SK-N-SH (cell line): ENCODE results near the gene MST1. TPM values are rescaled to one million over a fixed set of nuclear protein-coding genes. Genes with fewer than 3 reads are reported as not detected.

Source experiments
- CTCF ChIA-PET: fragments of 300-600, 350-600 bp; formaldehyde crosslinking; extraction: SDS; loops from one replicate; lab custom pipeline; 2021; lab: Yijun Ruan, JAX
- POLR2A ChIA-PET: fragments of 350-600 bp; sonication (Branson Sonifier 250); formaldehyde crosslinking; extraction: SDS; loops from one replicate; lab custom pipeline; 2020; ENCODE audit warnings: antibody characterized with exemption, inconsistent platforms; lab: Yijun Ruan, JAX
- DNase-seq: peaks from one replicate; pipeline ENCODE4 v3.0.0; 2012
- H2AFZ ChIP-seq: fragments of 200-600 bp; sonication (generic); 2 replicates; pipeline ENCODE4 v1.8.1; 2016; ENCODE audit warnings: antibody characterized with exemption, mild to moderate bottlenecking, low read depth
- H3F3A ChIP-seq: fragments of 200-600 bp; sonication (generic); replicated peaks from 2 replicates; pipeline ENCODE3; 2016; ENCODE audit warnings: antibody characterized with exemption, mild to moderate bottlenecking; ENCODE audit not compliant: insufficient read depth
- H3K27ac ChIP-seq, 2 experiments: fragments of 200-500 bp in 1 of 2; fragments of 200-600 bp in 1 of 2; sonication (Bioruptor generic) in 1 of 2; sonication (generic), shearing (Covaris generic) in 1 of 2; 2 replicates each; pipeline versions ENCODE4 v1.5.1 to v1.6.1; 2014 to 2016; ENCODE audit warnings: low read depth in 2 of 2, inconsistent platforms in 1 of 2, low read length in 1 of 2, mild to moderate bottlenecking in 1 of 2, mixed read lengths in 1 of 2
- H3K27me3 ChIP-seq: fragments of 200-600 bp; sonication (generic), shearing (Covaris generic); 2 replicates; pipeline ENCODE4 v1.6.1; 2016; ENCODE audit warnings: mixed run types; ENCODE audit not compliant: insufficient read depth
- H3K36me3 ChIP-seq, 2 experiments: fragments of 200-500 bp in 1 of 2; fragments of 200-600 bp in 1 of 2; sonication (Bioruptor generic) in 1 of 2; sonication (generic) in 1 of 2; replicated peaks in 1 of 2; 2 replicates each; pipeline versions ENCODE3 to v1.5.1; 2014 to 2016; ENCODE audit warnings: low read length in 1 of 2, mild to moderate bottlenecking in 1 of 2; ENCODE audit not compliant: insufficient read depth in 2 of 2, control insufficient read depth in 1 of 2
- H3K4me1 ChIP-seq, 2 experiments: fragments of 200-500 bp in 1 of 2; fragments of 200-600 bp in 1 of 2; sonication (Bioruptor generic) in 1 of 2; sonication (generic), shearing (Covaris generic) in 1 of 2; 2 replicates each; pipeline versions ENCODE4 v1.5.1 to v1.6.1; 2014 to 2016; ENCODE audit warnings: low read depth in 1 of 2, low read length in 1 of 2, mixed run types in 1 of 2; ENCODE audit not compliant: insufficient read depth in 2 of 2, control insufficient read depth in 1 of 2
- H3K4me2 ChIP-seq: fragments of 200-600 bp; sonication (generic), shearing (Covaris generic); 2 replicates; pipeline ENCODE4 v1.6.1; 2017; ENCODE audit warnings: mixed run types
- H3K4me3 ChIP-seq, 2 experiments: fragments of 200-500 bp in 1 of 2; fragments of 200-600 bp in 1 of 2; sonication (Bioruptor generic) in 1 of 2; sonication (generic), shearing (Covaris generic) in 1 of 2; 2 replicates each; pipeline versions ENCODE4 v1.5.1 to v1.8.1; 2014 to 2016; ENCODE audit warnings: low read depth in 2 of 2, inconsistent platforms in 1 of 2, low read length in 1 of 2, mild to moderate bottlenecking in 1 of 2, mixed read lengths in 1 of 2, moderate library complexity in 1 of 2
- H3K79me2 ChIP-seq: fragments of 200-600 bp; sonication (generic); 2 replicates; pipeline ENCODE4 v1.8.1; 2017; ENCODE audit warnings: mild to moderate bottlenecking; ENCODE audit not compliant: insufficient read depth
- H3K9ac ChIP-seq: fragments of 200-600 bp; sonication (generic); 2 replicates; pipeline ENCODE4 v1.6.1; 2017; ENCODE audit warnings: mixed run types
- H3K9me2 ChIP-seq: fragments of 200-600 bp; sonication (generic); 2 replicates; pipeline ENCODE4 v1.6.1; 2017; ENCODE audit warnings: mixed run types
- H3K9me3 ChIP-seq: fragments of 200-600 bp; sonication (generic); 2 replicates; pipeline ENCODE4 v1.6.1; 2017; ENCODE audit warnings: mixed run types, mild to moderate bottlenecking, moderate library complexity
- H4K20me1 ChIP-seq: fragments of 200-600 bp; sonication (generic); 2 replicates; pipeline ENCODE4 v1.6.1; 2017; ENCODE audit warnings: mild to moderate bottlenecking, mixed run types; ENCODE audit not compliant: insufficient read depth
- CHD2 ChIP-seq: fragments of 150-350 bp; IDR thresholded peaks from 2 replicates; pipeline ENCODE4 v1.6.1; 2018; ENCODE audit warnings: low read length; ENCODE audit not compliant: partially characterized antibody
- NFIC ChIP-seq: IDR thresholded peaks from 2 replicates; pipeline ENCODE4 v1.4.0; 2012; ENCODE audit warnings: borderline replicate concordance
- POLR2AphosphoS5 ChIP-seq: IDR thresholded peaks from 2 replicates; pipeline ENCODE4 v1.6.1; 2012; ENCODE audit warnings: low read depth, low read length
- RAD21 ChIP-seq: IDR thresholded peaks from 2 replicates; pipeline ENCODE4 v1.6.1; 2012; ENCODE audit warnings: mild to moderate bottlenecking, low read length
- RXRA ChIP-seq: IDR thresholded peaks from 2 replicates; pipeline ENCODE4 v1.4.0; 2012; ENCODE audit warnings: low read depth, mild to moderate bottlenecking, borderline replicate concordance
- TCF12 ChIP-seq: IDR thresholded peaks from 2 replicates; pipeline ENCODE4 v1.4.0; 2012
- WGBS: methylation state at CpG from one replicate; pipeline ENCODE4 v1.1.6; 2017; ENCODE audit warnings: low lambda C conversion rate; 5-methylcytosine and 5-hydroxymethylcytosine counted together
- polyA plus RNA-seq, 3 experiments: library from polyadenylated mRNA; depleted of rRNA; stranded (reverse); fragments of >200 nt; gene quantifications; 2 replicates each; pipeline ENCODE4 v1.2.3, GENCODE V29; 2012
- TF ChIP-seq, protein P1 (sequence below): IDR thresholded peaks from 2 replicates; pipeline ENCODE4 v1.6.1; 2012; ENCODE audit warnings: mild to moderate bottlenecking, low read depth, low read length, moderate library complexity
- TF ChIP-seq, protein P2 (sequence below): IDR thresholded peaks from 2 replicates; pipeline ENCODE4 v1.4.0; 2012; ENCODE audit warnings: low read depth
- TF ChIP-seq, protein P3 (sequence below): fragments of 150-350 bp; IDR thresholded peaks from 2 replicates; pipeline ENCODE4 v1.6.1; 2016; ENCODE audit warnings: mild to moderate bottlenecking, low read depth, low read length
- TF ChIP-seq, protein P4 (sequence below): fragments of 150-350 bp; IDR thresholded peaks from 2 replicates; pipeline ENCODE4 v1.6.1; 2017; ENCODE audit warnings: antibody characterized with exemption, low read length, low read depth, borderline replicate concordance
- TF ChIP-seq, protein P5 (sequence below): IDR thresholded peaks from 2 replicates; pipeline ENCODE4 v1.4.0; 2012; ENCODE audit warnings: low read depth, borderline replicate concordance

MST1 gene
- polyA plus RNA-seq, 1 of the 3 experiments (the other 2 are of a cell fraction): 35.1 TPM

DNA sequence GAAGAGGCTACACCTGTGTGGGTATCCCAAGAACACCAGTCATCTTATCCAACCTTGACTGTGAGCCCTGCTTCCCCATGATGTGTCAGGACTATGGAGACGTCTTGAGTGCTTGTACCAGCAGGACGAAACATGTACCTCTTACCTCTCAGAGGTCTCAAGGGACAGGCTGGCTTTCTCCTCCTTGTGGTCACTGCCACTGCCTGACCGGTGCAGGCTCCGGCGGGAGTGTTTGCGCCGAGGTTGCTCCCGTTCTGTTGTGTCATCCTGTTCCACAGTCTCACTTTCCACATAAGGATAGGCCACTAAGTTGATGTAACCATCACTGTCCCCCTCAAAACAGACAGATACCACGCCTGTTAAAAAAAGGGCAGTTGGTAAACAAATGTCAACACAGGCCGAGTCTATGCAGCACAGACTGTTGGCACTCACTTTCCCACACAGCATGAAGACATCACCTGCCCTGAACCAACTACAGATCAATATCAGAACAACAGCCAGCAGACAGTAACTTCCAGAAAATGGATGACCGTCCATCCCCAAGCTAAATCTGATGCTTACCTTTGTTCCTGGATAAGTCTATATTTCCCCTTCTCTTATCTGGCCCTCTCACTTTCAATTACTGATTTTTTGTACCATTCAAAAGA lies 48.9 kb upstream of the MST1 start (continued):
- TF ChIP-seq, protein P1, sequence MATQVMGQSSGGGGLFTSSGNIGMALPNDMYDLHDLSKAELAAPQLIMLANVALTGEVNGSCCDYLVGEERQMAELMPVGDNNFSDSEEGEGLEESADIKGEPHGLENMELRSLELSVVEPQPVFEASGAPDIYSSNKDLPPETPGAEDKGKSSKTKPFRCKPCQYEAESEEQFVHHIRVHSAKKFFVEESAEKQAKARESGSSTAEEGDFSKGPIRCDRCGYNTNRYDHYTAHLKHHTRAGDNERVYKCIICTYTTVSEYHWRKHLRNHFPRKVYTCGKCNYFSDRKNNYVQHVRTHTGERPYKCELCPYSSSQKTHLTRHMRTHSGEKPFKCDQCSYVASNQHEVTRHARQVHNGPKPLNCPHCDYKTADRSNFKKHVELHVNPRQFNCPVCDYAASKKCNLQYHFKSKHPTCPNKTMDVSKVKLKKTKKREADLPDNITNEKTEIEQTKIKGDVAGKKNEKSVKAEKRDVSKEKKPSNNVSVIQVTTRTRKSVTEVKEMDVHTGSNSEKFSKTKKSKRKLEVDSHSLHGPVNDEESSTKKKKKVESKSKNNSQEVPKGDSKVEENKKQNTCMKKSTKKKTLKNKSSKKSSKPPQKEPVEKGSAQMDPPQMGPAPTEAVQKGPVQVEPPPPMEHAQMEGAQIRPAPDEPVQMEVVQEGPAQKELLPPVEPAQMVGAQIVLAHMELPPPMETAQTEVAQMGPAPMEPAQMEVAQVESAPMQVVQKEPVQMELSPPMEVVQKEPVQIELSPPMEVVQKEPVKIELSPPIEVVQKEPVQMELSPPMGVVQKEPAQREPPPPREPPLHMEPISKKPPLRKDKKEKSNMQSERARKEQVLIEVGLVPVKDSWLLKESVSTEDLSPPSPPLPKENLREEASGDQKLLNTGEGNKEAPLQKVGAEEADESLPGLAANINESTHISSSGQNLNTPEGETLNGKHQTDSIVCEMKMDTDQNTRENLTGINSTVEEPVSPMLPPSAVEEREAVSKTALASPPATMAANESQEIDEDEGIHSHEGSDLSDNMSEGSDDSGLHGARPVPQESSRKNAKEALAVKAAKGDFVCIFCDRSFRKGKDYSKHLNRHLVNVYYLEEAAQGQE: no peak
- no peak for TF ChIP-seq POLR2AphosphoS5
- TF ChIP-seq, protein P2, sequence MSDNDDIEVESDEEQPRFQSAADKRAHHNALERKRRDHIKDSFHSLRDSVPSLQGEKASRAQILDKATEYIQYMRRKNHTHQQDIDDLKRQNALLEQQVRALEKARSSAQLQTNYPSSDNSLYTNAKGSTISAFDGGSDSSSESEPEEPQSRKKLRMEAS: no peak
- TF ChIP-seq CHD2: no peak
- no peak for TF ChIP-seq RXRA
- TF ChIP-seq, protein P3, sequence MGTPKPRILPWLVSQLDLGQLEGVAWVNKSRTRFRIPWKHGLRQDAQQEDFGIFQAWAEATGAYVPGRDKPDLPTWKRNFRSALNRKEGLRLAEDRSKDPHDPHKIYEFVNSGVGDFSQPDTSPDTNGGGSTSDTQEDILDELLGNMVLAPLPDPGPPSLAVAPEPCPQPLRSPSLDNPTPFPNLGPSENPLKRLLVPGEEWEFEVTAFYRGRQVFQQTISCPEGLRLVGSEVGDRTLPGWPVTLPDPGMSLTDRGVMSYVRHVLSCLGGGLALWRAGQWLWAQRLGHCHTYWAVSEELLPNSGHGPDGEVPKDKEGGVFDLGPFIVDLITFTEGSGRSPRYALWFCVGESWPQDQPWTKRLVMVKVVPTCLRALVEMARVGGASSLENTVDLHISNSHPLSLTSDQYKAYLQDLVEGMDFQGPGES: no peak
- TF ChIP-seq TCF12: no peak
- TF ChIP-seq, protein P4, sequence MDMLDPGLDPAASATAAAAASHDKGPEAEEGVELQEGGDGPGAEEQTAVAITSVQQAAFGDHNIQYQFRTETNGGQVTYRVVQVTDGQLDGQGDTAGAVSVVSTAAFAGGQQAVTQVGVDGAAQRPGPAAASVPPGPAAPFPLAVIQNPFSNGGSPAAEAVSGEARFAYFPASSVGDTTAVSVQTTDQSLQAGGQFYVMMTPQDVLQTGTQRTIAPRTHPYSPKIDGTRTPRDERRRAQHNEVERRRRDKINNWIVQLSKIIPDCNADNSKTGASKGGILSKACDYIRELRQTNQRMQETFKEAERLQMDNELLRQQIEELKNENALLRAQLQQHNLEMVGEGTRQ: no peak

DNA sequence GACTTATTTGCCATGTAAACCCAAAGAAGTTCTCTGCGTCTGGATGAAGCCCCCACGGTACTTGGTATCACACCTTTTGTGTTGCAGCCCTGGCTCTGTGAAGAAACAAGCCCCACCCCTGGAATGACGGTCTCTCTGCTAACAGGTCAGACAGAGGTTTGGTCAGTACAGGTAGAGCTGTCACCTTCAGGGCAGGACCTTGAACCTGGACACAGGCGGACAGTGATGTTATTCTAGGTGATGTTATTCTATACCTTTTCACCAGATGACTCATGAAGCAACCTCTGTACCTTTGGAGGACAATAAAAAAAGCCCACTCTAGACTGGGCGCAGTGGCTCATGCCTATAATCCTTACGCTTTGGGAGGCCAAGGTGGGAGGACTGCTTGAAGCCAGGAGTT lies 45.5 kb upstream of the MST1 start:
- Histone ChIP-seq H4K20me1 (peaks cover 3% of the 10 kb centered on the region; the same call in 1 of the 2 replicates), H3F3A (peaks cover 5% of the 10 kb centered on the region), H3K27me3 (no peaks in the 10 kb centered on the region), H3K4me3 (no peak overlapping the region), H3K79me2 (peaks cover 15% of the 10 kb centered on the region; the same call in 1 of the 2 replicates), H2AFZ (no peak overlapping the region), H3K4me2 (no peak overlapping the region), H3K27ac (no peak overlapping the region), H3K9me3 (no peaks in the 10 kb centered on the region), H3K9ac (no peak overlapping the region), H3K4me1 (no peaks in the 10 kb centered on the region), H3K36me3 (peaks cover 37 to 59% of the 10 kb centered on the region in 2 experiments), H3K9me2 (no peaks in the 10 kb centered on the region)
- 98% methylated on average over 6 of the region's 6 CpGs for WGBS
- DNase-seq: no peak
- CTCF ChIA-PET: interaction anchor here (0.6 kb wide), 1 partner anchor 227 kb away, joined by 4 read pairs; no protein-coding TSS in a partner anchor
- POLR2A ChIA-PET: interaction anchor here (0.6 kb wide), 1 partner anchor 316 kb away, joined by 3 read pairs; no protein-coding TSS in a partner anchor
- TF ChIP-seq, protein P5, sequence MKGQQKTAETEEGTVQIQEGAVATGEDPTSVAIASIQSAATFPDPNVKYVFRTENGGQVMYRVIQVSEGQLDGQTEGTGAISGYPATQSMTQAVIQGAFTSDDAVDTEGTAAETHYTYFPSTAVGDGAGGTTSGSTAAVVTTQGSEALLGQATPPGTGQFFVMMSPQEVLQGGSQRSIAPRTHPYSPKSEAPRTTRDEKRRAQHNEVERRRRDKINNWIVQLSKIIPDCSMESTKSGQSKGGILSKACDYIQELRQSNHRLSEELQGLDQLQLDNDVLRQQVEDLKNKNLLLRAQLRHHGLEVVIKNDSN: no peak
- TF ChIP-seq RAD21 (no peak), NFIC (no peak)
